SK-N-SH (cell line): ENCODE measurements around the gene FBF1.

Experiments used
- GABPA ChIP-seq: IDR thresholded peaks from 2 replicates; pipeline ENCODE4 v1.4.0; 2012; ENCODE audit warnings: low read depth, mild to moderate bottlenecking
- MEF2A ChIP-seq: IDR thresholded peaks from 2 replicates; pipeline ENCODE4 v1.4.0; 2012; ENCODE audit warnings: low read depth, borderline replicate concordance
- RCOR1 ChIP-seq: fragments of 150-350 bp; IDR thresholded peaks from 2 replicates; pipeline ENCODE4 v1.6.1; 2017; ENCODE audit warnings: antibody characterized with exemption, low read length
- TAF1 ChIP-seq: IDR thresholded peaks from 2 replicates; pipeline ENCODE4 v1.6.1; 2012; ENCODE audit warnings: low read depth, mild to moderate bottlenecking, low read length, moderate library complexity, borderline replicate concordance
- TCF12 ChIP-seq: IDR thresholded peaks from 2 replicates; pipeline ENCODE4 v1.4.0; 2012
- TF ChIP-seq, protein P1 (sequence below): fragments of 200-600 bp; sonication (generic); IDR thresholded peaks from 2 replicates; pipeline ENCODE4 v1.6.1; 2017; ENCODE audit warnings: antibody characterized with exemption, mild to moderate bottlenecking, moderate library complexity

DNA sequence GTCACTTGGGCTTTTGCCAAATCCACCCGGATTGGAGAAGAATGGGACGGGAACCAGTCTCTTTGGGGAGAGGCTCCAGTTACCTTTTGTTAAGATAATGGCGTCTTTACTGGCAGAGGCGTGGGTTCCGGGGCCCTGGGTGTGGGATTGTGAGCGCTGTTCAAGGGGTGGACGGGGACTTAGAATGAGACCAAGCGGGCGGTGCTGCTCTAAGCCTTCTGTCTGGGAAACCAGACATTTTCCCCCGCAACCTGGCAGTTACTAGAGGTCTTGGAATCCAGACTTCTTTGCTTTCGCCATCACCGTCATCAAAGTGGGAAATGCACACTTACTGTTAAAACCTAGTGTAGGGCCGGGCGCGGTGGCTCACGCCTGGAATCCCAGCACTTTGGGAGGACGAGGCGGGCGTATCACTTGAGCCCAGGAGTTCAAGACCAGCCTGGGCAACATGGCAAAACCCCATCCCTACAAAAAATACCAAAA is 38.9 kb upstream of the FBF1 start:
- TF ChIP-seq, protein P1, sequence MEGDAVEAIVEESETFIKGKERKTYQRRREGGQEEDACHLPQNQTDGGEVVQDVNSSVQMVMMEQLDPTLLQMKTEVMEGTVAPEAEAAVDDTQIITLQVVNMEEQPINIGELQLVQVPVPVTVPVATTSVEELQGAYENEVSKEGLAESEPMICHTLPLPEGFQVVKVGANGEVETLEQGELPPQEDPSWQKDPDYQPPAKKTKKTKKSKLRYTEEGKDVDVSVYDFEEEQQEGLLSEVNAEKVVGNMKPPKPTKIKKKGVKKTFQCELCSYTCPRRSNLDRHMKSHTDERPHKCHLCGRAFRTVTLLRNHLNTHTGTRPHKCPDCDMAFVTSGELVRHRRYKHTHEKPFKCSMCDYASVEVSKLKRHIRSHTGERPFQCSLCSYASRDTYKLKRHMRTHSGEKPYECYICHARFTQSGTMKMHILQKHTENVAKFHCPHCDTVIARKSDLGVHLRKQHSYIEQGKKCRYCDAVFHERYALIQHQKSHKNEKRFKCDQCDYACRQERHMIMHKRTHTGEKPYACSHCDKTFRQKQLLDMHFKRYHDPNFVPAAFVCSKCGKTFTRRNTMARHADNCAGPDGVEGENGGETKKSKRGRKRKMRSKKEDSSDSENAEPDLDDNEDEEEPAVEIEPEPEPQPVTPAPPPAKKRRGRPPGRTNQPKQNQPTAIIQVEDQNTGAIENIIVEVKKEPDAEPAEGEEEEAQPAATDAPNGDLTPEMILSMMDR: no peak
- TF ChIP-seq GABPA (no peak), TCF12 (no peak), TAF1 (0 out of 2 replicates have a peak, but pooled peaks have one; percentile 3), RCOR1 (no peak), MEF2A (no peak)
